HG03045 (cell line): Measurements from ENCODE around the gene LGR6.
"Not testable (repeated sequence)": the region's sequence is repeated elsewhere in the genome, so short reads cannot be mapped to it uniquely, and the experiment has no call there.

Experiments
- ATAC-seq: cut with Tn5 transposase; IDR thresholded peaks from one replicate; pipeline ENCODE4 v1.9.1; 2021; ENCODE audit warnings: mild to moderate bottlenecking, moderate library complexity; ENCODE audit not compliant: unreplicated experiment

The LGR6 gene

DNA sequence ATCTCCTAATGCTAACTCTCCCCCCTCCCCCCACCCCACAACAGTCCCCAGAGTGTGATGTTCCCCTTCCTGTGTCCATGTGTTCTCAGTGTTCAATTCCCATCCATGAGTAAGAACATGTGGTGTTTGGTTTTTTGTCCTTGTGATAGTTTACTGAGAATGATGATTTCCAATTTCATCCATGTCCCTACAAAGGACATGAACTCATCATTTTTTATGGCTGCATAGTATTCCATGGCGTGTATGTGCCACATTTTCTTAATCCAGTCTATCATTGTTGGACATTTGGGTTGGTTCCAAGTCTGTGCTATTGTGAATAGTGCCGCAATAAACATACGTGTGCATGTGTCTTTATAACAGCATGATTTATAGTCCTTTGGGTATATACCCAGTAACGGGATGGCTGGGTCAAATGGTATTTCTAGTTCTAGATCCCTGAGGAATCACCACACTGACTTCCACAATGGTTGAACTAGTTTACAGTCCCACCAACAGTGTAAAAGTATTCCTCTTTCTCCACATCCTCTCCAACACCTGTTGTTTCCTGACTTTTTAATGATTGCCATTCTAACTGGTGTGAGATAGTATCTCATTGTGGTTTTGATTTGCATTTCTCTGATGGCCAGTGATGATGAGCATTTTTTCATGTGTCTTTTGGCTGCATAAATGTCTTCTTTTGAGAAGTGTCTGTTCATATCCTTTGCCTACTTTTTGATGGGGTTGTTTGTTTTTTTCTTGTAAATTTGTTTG, 67.8 kb downstream of the LGR6 start:
- ATAC-seq, result not testable (repeated sequence)

DNA sequence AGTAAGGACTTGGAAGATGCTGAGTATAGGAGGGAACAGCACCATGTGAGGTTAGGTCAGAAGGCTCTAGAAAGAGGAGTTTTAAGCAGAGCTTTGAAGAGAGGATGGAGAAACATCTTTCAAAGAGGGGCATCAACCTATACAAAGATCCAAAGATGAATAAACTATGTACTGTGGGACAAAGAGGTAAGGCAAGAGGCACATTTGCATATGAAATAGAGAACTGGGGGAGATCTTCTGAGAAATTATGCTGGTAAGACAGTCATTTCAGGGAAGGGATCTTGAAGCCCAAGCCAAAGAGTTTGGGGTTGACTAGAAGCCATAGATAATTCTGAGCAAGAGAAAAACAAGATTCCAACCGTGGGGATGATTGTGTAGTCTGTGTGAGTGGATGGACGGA, 70.0 kb downstream of the LGR6 start:
- no peak for ATAC-seq

DNA sequence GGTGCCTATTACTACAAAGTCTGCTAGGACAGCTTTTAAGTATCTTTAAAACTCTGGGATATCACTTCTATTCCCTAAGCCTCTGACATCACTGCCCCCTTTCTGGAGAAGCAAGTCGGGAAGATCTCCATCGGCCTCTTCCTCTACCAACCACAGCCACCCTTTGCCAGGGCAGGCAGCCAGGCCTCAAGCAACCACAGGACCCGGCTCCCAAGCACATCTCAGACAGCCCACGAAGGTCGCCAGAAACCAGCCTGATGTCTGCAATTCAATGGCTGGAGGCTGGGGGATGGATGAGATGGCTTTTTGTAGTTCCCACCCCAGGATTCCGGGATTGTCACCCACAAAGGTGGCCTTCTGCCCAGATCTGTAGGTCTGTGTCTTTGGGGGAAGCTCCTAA, 70.7 kb downstream of the LGR6 start:
- no peak for ATAC-seq

DNA sequence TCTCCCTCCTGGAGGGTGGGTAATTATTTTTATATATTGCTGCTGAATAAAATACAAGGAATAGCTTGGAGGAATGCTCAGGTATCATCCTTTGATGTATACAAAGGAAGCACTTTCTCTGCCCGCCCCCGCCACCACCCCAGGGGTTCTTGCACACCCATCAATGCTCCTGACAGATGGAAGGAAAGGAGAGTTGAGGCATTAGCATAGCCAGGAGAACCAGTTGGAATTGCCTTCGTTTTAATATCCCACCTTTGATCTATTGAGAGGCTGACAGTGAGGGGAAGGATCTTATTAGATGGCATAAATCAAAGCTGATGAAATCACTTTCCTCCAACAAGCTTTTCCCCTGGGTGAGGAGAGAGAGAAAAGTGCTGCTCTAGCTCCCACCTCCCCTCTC, 71.1 kb downstream of the LGR6 start:
- ATAC-seq, result no peak

DNA sequence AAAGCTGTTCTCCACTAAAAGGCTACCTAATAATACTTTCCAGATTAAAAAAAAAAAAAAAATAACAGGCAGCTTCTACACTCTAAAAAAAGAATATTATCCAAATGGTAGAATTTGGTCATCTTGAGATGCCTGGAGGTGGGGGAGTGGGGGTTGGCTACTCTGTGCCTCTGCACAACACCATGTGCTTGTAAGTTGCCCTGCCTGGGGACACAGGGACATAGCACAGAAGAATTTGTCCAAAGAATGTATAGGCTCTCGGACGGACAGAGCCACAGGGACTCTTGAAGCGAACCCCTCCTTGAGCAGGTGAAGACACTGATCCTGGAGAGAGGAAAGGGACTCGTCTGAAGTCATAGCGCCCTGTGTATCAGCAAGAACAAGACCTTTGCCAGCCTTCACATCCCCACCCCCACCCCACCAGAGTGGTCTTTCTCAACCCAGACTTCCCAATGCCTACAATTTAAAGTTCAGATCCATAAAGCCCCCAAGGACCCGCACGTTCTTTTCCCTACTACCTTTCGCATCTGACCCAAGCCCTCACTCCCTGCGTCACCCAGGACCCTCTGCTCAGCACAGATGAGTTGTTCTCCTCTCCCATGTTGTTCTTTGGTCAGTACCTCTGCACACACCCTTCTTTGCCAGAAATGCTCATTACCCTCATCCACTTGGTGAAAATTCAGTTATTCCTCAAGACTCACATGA, 72.6 kb downstream of the LGR6 start:
- ATAC-seq, result no peak

DNA sequence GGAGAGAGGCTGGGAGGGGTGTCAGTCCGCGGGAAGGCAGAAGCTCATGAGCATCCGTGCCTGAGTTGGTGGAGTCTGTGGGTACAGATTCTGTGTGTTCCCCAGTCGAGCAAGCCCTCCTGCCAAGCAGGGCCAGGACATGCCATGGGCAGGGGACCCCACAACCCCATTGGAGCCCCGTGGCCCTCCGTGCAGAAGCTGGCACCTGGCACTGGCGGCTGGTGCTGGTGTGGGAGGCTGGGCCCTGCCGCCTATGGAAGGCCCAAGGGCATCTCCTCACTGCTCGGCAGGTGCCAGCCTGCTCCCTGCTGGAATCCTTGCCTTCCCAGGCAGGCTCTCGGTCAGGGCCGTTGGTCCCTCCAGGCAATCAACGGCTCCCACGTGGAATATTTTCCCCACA, 74.4 kb downstream of the LGR6 start:
- ATAC-seq, result no peak

GRCh38 chr1:202268817-202269216, 75.2 kb downstream of the LGR6 start:
- ATAC-seq, result no peak

GRCh38 chr1:202270871-202271326, 77.3 kb downstream of the LGR6 start:
- ATAC-seq, result no peak

DNA sequence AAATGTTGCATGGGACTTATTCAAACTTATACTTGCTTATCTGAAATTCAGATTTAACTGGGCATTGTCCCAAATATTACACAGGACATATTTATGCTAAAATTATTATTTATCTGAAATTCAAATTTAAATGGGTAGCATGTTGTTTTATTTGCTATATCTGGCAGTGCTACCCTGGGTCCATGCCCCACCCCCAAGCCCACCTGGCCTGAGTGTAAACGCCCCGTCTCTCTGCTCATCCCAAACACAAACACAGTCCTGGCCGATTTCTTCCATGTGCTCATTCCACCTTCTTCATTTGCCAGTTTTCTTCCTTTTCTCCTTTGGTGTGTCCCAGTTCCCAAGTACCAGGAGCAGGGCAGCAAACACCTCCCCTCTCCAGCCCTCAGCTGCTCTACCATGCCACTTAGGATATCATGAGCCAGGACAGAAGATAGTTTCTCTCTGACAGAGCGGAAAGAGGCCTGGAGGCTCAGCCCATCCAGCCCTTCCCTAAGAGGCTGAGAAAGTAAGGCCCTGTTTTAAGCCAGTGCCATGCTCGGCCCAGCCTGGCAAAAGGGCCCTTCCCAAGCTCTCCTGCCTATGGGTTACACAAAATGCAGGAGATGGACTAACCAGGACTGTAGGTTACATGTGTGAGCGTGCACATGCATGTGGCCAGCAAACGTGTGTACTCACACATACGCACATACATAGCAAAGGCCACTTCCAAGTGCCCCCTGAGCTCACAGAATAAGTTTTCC, 78.7 kb downstream of the LGR6 start:
- no peak for ATAC-seq

- ATAC-seq, result no peak
Measured at GRCh38 chr1:202274611-202275010, 81.0 kb downstream of the LGR6 start.

DNA sequence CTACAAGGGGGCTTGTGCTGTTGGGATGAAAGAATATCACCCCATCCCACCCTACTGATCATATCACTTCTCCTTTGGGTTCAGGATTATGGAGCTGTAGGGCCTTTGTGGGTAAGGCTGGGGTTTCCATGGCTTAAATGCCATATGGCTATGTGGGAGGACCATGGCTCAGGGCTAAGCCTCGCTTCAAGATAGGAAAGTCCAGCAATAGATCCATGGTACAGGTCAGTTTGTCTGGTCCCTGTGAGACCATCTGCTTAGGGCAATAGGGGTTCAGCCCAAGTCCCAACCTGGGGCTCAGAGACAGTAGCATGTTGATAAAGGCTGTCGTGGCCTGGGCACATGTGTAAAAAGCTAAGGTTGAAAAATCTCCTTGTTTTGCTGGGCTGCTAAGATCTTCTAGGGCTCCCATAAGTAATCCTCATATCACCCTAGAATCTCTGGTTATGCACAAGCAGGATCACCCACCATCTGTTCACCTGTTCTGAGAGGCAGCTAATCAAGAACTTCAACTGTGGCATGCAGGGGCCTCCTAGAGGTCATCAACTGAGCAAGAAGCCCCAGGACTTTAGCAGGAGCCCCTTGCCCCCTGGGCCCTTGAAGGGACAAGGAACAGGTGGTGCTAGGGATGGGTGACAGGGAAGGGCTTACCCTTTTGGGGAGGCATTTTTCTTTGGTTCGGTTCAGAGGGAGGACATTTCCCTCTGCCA, 81.6 kb downstream of the LGR6 start:
- no peak for ATAC-seq

DNA sequence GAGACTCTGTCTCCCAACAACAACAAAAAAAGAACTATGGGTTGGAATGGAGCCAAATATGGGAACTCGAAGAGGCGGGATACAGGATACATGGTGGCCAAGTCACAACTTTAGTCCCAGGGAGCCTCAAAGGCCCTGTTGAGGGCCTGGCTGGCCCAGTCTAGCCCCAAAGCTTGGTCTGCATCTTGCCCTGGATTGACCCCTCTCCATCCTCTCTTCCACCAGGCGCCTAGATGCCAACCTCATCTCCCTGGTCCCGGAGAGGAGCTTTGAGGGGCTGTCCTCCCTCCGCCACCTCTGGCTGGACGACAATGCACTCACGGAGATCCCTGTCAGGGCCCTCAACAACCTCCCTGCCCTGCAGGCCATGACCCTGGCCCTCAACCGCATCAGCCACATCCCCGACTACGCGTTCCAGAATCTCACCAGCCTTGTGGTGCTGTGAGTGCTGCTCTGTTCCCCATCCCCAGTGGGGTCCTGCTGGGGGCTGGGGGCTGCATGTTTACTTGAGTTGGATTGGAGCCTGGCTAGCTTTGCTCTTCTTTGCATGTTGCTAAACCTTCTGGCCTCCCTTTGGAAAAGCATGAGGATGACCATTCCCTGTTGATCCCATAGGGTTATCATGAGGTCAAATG, 82.6 kb downstream of the LGR6 start:
- no peak for ATAC-seq

DNA sequence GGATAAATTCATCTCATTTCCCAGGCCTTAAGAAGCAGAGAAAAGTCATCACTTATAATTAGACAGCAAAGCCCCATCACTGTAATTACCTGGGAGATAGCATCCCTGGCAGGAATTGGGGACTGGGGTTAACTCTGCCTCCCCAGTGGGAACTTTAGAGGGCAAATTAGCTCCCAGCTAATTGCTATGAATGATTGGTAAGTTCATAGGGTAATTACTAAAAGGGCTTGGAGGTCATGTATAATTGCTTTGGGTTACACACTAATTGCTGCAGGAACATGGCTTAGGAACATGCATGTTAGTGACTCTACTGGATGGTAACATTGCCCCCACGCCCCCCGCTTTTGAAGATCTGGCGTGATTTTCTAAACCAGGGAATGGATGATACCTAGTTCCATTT, 83.3 kb downstream of the LGR6 start:
- ATAC-seq, result no peak

GRCh38 chr1:202278751-202279150, 85.2 kb downstream of the LGR6 start:
- no peak for ATAC-seq

GRCh38 chr1:202279806-202280205, 86.2 kb downstream of the LGR6 start:
- ATAC-seq, result no peak

DNA sequence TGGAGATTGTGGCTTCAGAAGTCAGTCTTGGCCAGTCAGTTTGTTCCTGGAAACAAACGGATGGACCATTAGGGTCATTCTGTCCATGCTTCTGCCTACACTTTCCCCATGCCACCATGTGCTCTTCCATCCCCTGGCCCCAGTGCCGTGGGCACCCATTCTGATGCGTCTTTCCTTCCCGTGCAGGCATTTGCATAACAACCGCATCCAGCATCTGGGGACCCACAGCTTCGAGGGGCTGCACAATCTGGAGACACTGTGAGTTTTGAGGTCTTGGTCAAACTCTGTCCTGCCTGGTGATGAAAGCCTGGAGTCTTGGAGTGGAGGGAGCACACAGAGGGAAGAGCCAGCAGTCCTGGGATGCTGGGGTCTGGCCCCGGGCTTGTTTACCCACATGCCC, 87.0 kb downstream of the LGR6 start:
- ATAC-seq, result no peak

GRCh38 chr1:202281316-202282024, 87.9 kb downstream of the LGR6 start:
- ATAC-seq, result no peak

DNA sequence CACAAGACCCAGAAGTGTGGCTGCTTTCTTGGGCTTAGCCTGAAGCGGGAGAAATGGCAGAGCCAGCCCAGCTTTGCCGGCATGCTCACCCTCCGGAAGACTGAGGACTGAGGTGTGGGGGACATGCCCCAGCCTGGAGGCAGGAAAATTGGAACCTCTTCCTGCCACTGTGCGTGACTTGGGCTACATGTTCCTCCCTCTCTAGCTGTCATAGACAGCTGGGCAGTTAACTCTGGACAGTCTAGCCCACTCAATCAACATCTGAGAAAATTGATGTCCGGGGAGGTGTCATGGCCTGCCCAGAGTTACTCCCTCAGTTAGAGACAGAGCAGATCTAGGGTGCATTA, 88.4 kb downstream of the LGR6 start:
- ATAC-seq, result no peak

DNA sequence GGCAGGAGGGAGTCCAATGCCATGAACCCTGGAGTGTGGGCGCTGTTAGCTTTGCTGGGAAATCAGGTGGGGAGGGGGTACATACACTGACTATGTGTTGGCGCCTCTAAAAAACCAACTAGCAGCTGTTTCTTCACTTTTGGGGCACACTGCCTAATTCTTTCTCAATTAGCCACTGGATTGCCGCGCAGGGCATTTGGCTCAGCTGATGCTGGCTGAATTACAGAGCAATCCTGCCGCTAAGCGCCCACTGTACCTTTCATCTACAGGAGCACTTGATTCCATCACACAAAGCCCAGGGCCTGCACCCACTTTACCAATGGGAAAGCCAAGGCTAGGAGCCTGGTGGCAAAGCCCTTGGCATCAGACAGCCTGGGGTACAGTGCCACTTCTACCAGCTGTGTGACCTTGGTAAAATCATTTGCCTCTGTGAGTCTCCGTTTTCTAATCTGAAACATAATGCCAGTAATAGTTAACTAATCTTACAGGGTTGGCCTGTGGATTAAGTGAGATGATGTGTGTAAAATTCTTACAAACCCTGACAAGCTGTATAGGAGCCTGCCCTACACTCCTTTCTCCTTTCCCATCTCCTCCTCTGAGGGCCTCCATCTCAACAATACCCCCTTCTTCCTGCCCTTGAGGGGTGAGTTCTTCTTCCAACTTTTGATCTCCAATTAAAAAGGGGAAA, 89.1 kb downstream of the LGR6 start:
- no peak for ATAC-seq
